ENCODE measurements around the gene EXOC6. TPM values are rescaled to one million over a fixed set of nuclear protein-coding genes. Genes with fewer than 3 reads are reported as not detected.

The EXOC6 gene
- total RNA-seq, 4 donors from 2014 or later = 9.8 to 25.9 (median 10.9) TPM

DNA sequence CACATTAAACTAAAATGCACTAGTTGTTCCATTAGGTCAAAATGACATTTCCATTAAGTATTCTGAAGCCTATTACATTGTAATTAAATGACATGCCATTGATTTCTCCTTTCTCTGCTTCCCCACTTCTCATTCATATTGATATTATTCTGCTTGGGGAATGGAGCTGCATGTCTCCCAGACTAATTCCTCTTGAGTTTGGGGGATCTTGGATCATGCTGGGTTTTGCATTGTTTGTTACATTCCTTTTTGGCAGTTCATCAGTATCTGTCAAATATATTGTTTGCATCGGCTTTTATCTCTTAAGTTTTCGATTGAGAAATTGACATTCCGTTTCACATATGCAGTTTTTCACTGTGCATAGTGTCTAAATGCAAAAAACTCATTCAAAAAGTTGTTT lies 147.2 kb downstream of the EXOC6 start:
- ATAC-seq (ENCODE audit: low FRiP score) = no peak
- no peak for DNase-seq (ENCODE audit: low spot score)
- TF ChIP-seq, protein P1, sequence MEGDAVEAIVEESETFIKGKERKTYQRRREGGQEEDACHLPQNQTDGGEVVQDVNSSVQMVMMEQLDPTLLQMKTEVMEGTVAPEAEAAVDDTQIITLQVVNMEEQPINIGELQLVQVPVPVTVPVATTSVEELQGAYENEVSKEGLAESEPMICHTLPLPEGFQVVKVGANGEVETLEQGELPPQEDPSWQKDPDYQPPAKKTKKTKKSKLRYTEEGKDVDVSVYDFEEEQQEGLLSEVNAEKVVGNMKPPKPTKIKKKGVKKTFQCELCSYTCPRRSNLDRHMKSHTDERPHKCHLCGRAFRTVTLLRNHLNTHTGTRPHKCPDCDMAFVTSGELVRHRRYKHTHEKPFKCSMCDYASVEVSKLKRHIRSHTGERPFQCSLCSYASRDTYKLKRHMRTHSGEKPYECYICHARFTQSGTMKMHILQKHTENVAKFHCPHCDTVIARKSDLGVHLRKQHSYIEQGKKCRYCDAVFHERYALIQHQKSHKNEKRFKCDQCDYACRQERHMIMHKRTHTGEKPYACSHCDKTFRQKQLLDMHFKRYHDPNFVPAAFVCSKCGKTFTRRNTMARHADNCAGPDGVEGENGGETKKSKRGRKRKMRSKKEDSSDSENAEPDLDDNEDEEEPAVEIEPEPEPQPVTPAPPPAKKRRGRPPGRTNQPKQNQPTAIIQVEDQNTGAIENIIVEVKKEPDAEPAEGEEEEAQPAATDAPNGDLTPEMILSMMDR (IDR thresholded peaks at IDR 0.05) = no peak

DNA sequence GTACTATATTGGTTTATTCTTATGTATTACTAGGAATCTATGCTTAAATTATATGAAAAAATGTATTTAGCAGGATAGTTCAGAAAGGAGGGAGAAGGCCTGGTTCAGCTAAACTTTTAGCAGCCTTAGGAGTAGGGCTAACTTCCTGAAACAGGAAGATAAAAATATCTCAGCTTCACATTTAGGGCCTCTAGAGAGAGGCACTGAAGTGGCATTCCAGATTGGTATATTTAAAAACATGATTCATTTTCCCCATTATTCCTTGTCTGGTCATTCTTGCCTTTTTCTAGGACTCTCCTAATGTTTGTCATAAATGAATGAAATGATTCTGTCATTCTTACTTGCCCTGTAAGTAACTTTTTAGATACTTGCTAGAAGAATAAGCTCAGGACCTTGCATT lies 149.3 kb downstream of the EXOC6 start:
- ATAC-seq (ENCODE audit: low FRiP score) (no peak), DNase-seq (ENCODE audit: low spot score) (no peak)
- TF ChIP-seq, protein P1 (IDR thresholded peaks at IDR 0.05) = no peak

DNA sequence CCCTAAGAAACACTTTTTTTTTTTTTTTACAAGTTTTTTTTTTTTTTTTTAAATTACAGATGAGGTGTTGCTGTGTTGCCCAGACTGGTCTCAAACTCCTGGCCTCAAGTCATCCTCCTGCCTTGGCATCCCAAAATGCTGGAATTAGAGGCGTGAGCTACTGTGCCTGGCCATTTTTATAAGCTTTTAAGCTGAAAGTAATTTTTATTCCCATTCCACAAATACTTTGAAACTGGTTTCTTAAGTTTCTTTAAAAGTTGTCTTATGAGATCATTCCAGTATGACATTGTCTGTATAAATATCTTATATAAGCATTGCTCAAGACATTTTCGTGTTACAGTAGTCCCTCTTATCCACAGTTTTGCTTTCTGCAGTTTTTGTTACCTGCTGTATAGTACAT lies 150.9 kb downstream of the EXOC6 start:
- TF ChIP-seq, protein P1 (IDR thresholded peaks at IDR 0.05) = no peak
- DNase-seq (ENCODE audit: low spot score) (no peak), ATAC-seq (ENCODE audit: low FRiP score) (no peak)

DNA sequence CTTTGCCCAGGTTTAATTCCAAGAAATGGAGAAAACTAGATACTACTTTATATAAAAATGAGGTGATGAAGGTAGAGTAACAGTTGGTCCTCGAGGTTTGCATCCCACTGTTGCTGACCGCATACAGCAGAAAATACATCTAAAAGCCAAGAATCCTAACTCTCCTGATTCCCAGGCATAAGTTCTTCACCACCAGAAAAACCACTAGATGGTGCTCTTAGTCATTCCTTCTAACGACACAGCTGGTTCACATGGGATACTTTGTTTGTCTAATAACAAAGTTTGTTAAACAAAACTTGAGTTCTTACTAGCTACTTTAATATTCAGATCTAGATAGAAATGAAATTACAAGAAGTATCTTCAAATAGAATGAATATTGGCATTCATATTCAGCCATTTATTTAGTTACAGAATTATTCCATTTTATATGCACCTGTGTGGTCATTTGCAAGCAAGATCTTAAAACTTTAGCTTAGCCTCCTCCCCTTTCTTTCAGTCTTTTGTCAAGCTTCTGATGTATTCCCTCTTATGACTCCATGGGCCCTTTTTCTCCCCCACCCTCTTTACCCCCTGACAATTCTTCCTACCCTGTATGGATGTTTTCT lies 158.2 kb downstream of the EXOC6 start:
- TF ChIP-seq, protein P1 (IDR thresholded peaks at IDR 0.05) = no peak
- ATAC-seq (ENCODE audit: low FRiP score) (no peak), DNase-seq (ENCODE audit: low spot score) (no peak)

DNA sequence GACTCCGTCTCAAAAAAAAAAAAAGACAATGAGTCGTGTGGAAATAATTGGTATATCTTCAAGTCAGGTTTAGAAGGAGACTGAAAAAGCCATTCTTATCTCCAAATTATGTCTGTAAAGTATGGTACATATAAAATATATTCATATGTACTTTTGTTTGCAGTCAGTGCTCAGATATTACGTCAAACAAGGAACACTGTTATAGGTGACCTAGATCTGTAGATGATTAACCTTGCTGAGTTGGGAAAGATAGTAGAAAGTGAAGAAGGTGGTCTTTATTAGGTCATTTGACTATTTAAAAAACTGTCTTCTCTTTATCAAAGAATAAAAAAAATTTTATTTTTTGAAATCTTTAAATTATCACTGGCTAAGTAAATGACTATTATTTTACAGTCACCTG lies 167.4 kb downstream of the EXOC6 start:
- no peak for ATAC-seq (ENCODE audit: low FRiP score)
- TF ChIP-seq, protein P1 (IDR thresholded peaks at IDR 0.05) = no peak
- DNase-seq (ENCODE audit: low spot score) = no peak

DNA sequence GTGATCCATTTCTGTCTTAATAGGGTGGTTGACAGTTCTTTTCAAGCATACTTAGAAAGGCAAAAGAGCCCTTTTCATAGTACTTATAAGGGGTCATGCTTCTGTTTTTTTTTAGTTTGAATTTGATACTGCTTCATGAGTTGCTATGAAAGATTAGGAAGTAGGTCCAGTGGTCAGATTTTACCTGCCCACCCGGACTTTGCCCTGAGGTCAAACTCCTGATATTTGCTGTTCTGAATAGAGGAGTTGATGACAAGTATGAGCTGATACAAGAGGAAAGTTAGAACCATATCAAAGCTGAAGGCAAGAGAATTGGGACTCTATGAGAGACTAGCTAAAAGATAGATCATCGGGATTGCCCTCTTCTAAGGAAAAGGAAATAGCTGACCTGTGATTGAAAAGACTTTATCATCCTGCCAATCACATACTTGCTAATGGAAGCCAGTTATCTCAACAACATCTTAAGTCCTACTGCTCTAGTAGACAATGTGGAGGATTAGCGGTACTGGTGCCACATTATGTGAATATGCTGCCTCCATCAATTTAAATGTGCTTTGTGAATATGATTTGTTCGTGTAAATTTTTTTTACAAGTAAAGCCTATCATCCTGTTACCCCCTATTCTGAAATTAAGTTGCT lies 174.8 kb downstream of the EXOC6 start:
- ATAC-seq (ENCODE audit: low FRiP score) (no peak), DNase-seq (ENCODE audit: low spot score) (no peak)
- TF ChIP-seq, protein P1 (IDR thresholded peaks at IDR 0.05) = no peak

DNA sequence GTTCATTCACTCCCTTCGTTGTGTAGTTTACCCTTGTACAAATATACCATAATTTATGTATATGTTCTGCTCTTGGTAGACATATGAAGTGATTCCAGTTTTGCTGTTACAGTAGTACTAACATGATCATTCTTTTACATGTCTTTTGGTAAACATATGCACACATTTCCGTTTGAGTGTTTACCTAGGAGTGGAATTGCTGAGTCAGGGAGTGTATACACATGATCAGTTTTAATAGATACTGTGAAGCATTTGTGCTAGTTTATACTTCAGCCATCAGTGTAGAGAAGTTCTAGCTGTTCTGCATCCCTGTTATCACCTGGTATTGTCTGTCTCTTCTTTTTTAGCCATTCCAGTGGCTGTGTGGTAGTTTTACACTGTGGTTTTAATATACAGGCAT lies 177.8 kb downstream of the EXOC6 start:
- DNase-seq (ENCODE audit: low spot score) = no peak
- TF ChIP-seq, protein P1 (IDR thresholded peaks at IDR 0.05) = no peak
- ATAC-seq (ENCODE audit: low FRiP score) = no peak

Measured in omental fat pad (tissue), 4 donors.